Caco-2 (cell line): ENCODE data around the gene NAV1. TPM values are rescaled to one million over a fixed set of nuclear protein-coding genes. Genes with fewer than 3 reads are reported as not detected.

ENCODE experiments used
- BruUV-seq: library from RNA; stranded (reverse); fragments of 400-500 nt; replicated peaks from 2 replicates; lab custom pipeline; 2021; lab: Mats Ljungman, UMichigan
- CTCF ChIA-PET: fragments of 300-600 bp; sonication (Branson Sonifier 250); formaldehyde crosslinking; loops from one replicate; lab custom pipeline; 2022; ENCODE audit warnings: antibody characterized with exemption; lab: Charles Lee
- POLR2A ChIA-PET: fragments of 300-600 bp; sonication (Branson Sonifier 250); formaldehyde crosslinking; loops from one replicate; lab custom pipeline; 2022; ENCODE audit warnings: antibody characterized with exemption; lab: Charles Lee
- DNase-seq, 2 experiments: peaks; one replicate each; pipeline versions ENCODE4 v3.0.0 to v3.0.0-alpha.2; 2020 to 2022
- H3K27me3 ChIP-seq: replicated peaks from 2 replicates; pipeline ENCODE4 v1.6.0; 2011; ENCODE audit warnings: low read length; ENCODE audit not compliant: control insufficient read depth, insufficient read depth
- H3K36me3 ChIP-seq: 2 replicates; pipeline ENCODE4 v1.5.1; 2011; ENCODE audit warnings: low read length; ENCODE audit not compliant: control insufficient read depth, insufficient read depth
- H3K4me1 ChIP-seq: fragments of 250-450 bp; sonication (Bioruptor Pico); 2 replicates; pipeline ENCODE4 v1.5.1; 2020; ENCODE audit warnings: mild to moderate bottlenecking
- H3K4me3 ChIP-seq: 2 replicates; pipeline ENCODE4 v1.5.1; 2011; ENCODE audit warnings: low read depth, mild to moderate bottlenecking, control low read depth, low read length
- H3K9me3 ChIP-seq: fragments of 250-450 bp; sonication (Bioruptor Pico); 2 replicates; pipeline ENCODE4 v1.5.1; 2020; ENCODE audit warnings: mild to moderate bottlenecking, moderate library complexity
- H3K27ac Mint-ChIP-seq: one replicate; pipeline ENCODE4 v1.8.0; 2022; ENCODE audit warnings: mixed read lengths; ENCODE audit not compliant: unreplicated experiment
- H3K27me3 Mint-ChIP-seq: one replicate; pipeline ENCODE4 v1.8.0; 2022; ENCODE audit warnings: mixed read lengths; ENCODE audit not compliant: insufficient read depth, unreplicated experiment
- H3K36me3 Mint-ChIP-seq: one replicate; pipeline ENCODE4 v1.8.0; 2022; ENCODE audit warnings: mild to moderate bottlenecking, mixed read lengths; ENCODE audit not compliant: insufficient read depth, unreplicated experiment
- H3K4me1 Mint-ChIP-seq: one replicate; pipeline ENCODE4 v1.8.0; 2022; ENCODE audit warnings: low read depth, mixed read lengths; ENCODE audit not compliant: unreplicated experiment
- H3K4me3 Mint-ChIP-seq: one replicate; pipeline ENCODE4 v1.8.0; 2022; ENCODE audit warnings: mild to moderate bottlenecking, moderate library complexity, mixed read lengths; ENCODE audit not compliant: unreplicated experiment
- H3K9me3 Mint-ChIP-seq: one replicate; pipeline ENCODE4 v1.8.0; 2022; ENCODE audit warnings: mixed read lengths; ENCODE audit not compliant: unreplicated experiment
- intact Hi-C: fragments of 100-400 bp; cut with micrococcal nuclease; formaldehyde crosslinking; loops from one replicate; pipeline ENCODE4 v1.10.0; 2022; ENCODE audit not compliant: unreplicated experiment
- total RNA-seq: library from RNA; stranded (reverse); gene quantifications from 2 replicates; pipeline ENCODE4 v1.2.3, GENCODE V29; 2022
- TF ChIP-seq, protein P1 (sequence below), 2 experiments: fragments of 200-600 bp in 1 of 2; IDR thresholded peaks; 1 replicate in 1 of 2; 2 replicates in 1 of 2; pipeline versions ENCODE4 v1.5.1 to v1.8.0; 2011 to 2022; ENCODE audit warnings: antibody characterized with exemption in 1 of 2, control low read depth in 1 of 2, inconsistent platforms in 1 of 2, low read depth in 1 of 2, low read length in 1 of 2, mild to moderate bottlenecking in 1 of 2, moderate library complexity in 1 of 2; ENCODE audit not compliant: insufficient read depth in 1 of 2, severe bottlenecking in 1 of 2, unreplicated experiment in 1 of 2

The NAV1 gene
- total RNA-seq, 1 experiment from 2014 or later: 2.0 TPM

DNA sequence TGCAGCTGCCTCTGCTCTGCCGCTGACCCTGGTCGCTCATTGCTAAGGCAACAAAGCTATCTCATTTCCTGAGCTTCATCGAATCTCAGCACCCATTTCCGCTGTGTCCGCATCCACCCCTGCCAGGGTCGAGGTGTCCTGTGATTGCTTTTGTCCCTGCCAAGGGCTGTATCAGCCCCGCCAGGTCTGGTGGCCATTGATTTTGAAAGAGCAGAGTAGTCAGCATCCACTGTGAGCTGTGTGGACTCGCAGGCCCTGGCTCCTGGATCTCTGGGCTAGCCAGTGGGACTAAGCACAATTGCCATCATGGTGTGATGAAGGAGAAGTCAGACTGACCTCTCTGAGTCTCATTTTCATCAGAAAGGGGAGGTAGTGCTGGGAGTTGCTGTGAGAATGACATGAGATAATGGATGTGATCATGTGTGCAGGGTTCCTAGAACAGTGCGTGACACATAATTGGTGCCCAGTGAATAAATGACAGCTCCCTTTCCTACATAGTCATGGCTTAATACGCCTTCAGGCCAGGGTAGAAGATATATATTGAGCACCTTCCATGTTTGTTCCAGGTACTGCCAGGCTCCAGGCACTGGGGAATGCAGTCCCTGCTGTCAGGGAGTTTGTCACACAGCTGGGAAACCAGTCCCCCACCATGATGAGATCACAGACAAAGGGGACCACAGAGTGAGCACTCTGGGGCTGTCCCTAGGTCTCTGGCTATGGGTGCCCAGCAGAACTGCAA, 32.1 kb downstream of the NAV1 start:
- Histone ChIP-seq H3K27me3 (peaks cover 2% of the 10 kb centered on the region), H3K4me3 (no peak overlapping the region), H3K36me3 (no peaks in the 10 kb centered on the region), H3K4me1 (no peaks in the 10 kb centered on the region), H3K9me3 (no peaks in the 10 kb centered on the region)
- TF ChIP-seq, protein P1, sequence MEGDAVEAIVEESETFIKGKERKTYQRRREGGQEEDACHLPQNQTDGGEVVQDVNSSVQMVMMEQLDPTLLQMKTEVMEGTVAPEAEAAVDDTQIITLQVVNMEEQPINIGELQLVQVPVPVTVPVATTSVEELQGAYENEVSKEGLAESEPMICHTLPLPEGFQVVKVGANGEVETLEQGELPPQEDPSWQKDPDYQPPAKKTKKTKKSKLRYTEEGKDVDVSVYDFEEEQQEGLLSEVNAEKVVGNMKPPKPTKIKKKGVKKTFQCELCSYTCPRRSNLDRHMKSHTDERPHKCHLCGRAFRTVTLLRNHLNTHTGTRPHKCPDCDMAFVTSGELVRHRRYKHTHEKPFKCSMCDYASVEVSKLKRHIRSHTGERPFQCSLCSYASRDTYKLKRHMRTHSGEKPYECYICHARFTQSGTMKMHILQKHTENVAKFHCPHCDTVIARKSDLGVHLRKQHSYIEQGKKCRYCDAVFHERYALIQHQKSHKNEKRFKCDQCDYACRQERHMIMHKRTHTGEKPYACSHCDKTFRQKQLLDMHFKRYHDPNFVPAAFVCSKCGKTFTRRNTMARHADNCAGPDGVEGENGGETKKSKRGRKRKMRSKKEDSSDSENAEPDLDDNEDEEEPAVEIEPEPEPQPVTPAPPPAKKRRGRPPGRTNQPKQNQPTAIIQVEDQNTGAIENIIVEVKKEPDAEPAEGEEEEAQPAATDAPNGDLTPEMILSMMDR (IDR thresholded peaks at IDR 0.05; ENCODE audit: insufficient read depth in 1 of 2, low read depth in 1 of 2, low read length in 1 of 2, severe bottlenecking in 1 of 2, unreplicated experiment in 1 of 2): no peak
- BruUV-seq: no TSS peak
- Mint-ChIP-seq H3K36me3 (no peaks in the 10 kb centered on the region), H3K27ac (no peak overlapping the region), H3K27me3 (peaks cover 16% of the 10 kb centered on the region), H3K4me1 (no peaks in the 10 kb centered on the region), H3K4me3 (no peak overlapping the region), H3K9me3 (no peaks in the 10 kb centered on the region)
- intact Hi-C loops: no loop called here
- POLR2A ChIA-PET: no interaction called here
- no peak for DNase-seq
- CTCF ChIA-PET: interaction anchor here (1.1 kb wide), 1 partner anchor 139 kb away, joined by 3 read pairs; no protein-coding TSS in a partner anchor

DNA sequence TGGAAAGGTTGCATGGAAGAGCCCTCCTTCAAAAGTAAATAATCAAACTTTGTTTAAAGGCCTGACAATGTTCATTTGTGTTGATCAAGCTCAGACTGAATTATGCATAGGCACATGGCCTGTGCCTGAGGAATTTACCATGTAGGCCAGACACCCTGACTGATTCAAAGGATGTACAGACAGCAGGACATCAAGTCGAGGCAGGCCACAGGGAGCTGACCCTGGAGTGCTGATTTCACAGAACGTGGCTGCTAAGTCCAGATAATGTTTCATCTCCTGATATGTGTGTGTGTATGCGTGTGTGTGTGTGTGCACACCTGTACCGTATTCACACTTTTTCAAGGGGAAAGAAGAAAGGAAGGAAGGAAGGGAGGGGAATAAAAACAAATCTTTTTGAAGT, 34.1 kb downstream of the NAV1 start:
- intact Hi-C loops: no loop called here
- no peaks in the 10 kb centered on the region for H3K9me3 Mint-ChIP-seq
- ChIA-PET POLR2A (no interaction called here), CTCF (no interaction called here)
- no peaks in the 10 kb centered on the region for H3K9me3 ChIP-seq
- TF ChIP-seq, protein P1 (IDR thresholded peaks at IDR 0.05; ENCODE audit: insufficient read depth in 1 of 2, low read depth in 1 of 2, low read length in 1 of 2, severe bottlenecking in 1 of 2, unreplicated experiment in 1 of 2): no peak
- no peaks in the 10 kb centered on the region for H3K4me1 Mint-ChIP-seq
- H3K36me3 Mint-ChIP-seq: peaks cover 2% of the 10 kb centered on the region
- H3K4me3 ChIP-seq: no peak overlapping the region
- no peak overlapping the region for H3K4me3 Mint-ChIP-seq
- peaks cover 2% of the 10 kb centered on the region; the same call in 1 of the 2 replicates for H3K27me3 ChIP-seq
- no peaks in the 10 kb centered on the region for H3K36me3 ChIP-seq
- DNase-seq: no peak
- no TSS peak for BruUV-seq
- no peak overlapping the region for H3K27ac Mint-ChIP-seq
- H3K4me1 ChIP-seq: no peaks in the 10 kb centered on the region
- H3K27me3 Mint-ChIP-seq: peaks cover 15% of the 10 kb centered on the region

DNA sequence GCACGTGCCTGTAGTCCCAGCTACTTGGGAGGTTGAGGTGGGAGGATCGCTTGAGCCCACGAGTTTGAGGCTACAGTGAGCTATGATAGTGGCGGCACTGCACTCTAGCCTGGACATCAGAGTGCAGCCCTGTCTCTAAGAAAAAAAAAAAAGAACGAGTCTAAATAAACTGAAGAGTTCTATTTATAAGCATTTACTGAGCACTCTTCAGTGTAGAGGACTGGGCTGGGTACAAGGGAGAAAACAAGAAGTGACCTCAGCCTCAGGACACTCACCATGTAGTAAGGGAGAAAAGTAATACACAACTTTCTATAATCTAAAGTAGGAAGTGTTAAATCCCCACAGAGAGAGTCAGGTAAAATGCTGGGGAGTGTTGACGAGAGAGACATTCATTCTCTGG, 35.0 kb downstream of the NAV1 start:
- CTCF ChIA-PET: no interaction called here
- no peak for DNase-seq
- no peaks in the 10 kb centered on the region for H3K36me3 ChIP-seq
- no TSS peak for BruUV-seq
- no peaks in the 10 kb centered on the region for H3K4me1 ChIP-seq
- peaks cover 5% of the 10 kb centered on the region for H3K36me3 Mint-ChIP-seq
- no peak overlapping the region for H3K4me3 ChIP-seq
- TF ChIP-seq, protein P1 (IDR thresholded peaks at IDR 0.05; ENCODE audit: insufficient read depth in 1 of 2, low read depth in 1 of 2, low read length in 1 of 2, severe bottlenecking in 1 of 2, unreplicated experiment in 1 of 2): no peak
- H3K4me1 Mint-ChIP-seq: no peaks in the 10 kb centered on the region
- intact Hi-C loops: no loop called here
- no peaks in the 10 kb centered on the region for H3K9me3 Mint-ChIP-seq
- peaks cover 19% of the 10 kb centered on the region for H3K27me3 Mint-ChIP-seq
- POLR2A ChIA-PET: no interaction called here
- H3K27ac Mint-ChIP-seq: no peak overlapping the region
- no peak overlapping the region for H3K4me3 Mint-ChIP-seq
- H3K9me3 ChIP-seq: no peaks in the 10 kb centered on the region
- peaks cover 2% of the 10 kb centered on the region; the same call in 1 of the 2 replicates for H3K27me3 ChIP-seq
